Epithelial cell of proximal tubule (primary cell): ENCODE results near the gene SPC25. TPM values are rescaled to one million over a fixed set of nuclear protein-coding genes. Genes with fewer than 3 reads are reported as not detected.

ENCODE experiments used
- DNase-seq: peaks from one replicate; pipeline ENCODE4 v3.0.0-alpha.2; 2011; ENCODE audit warnings: low read depth
- H3K4me3 ChIP-seq: 2 replicates; pipeline ENCODE4 v1.5.1; 2011; ENCODE audit warnings: low read depth, mild to moderate bottlenecking, low read length
- total RNA-seq: library from RNA; depleted of rRNA; stranded (reverse); fragments of >200 nt; gene quantifications from 2 replicates; pipeline ENCODE4 v1.2.3, GENCODE V29; 2015
- TF ChIP-seq, protein P1 (sequence below): conservative IDR thresholded peaks from 2 replicates; pipeline ENCODE4 v1.5.1; 2012; ENCODE audit warnings: low read depth, mild to moderate bottlenecking, low read length

SPC25 gene
- total RNA-seq, 1 donor from 2014 or later: 39.7 TPM

DNA sequence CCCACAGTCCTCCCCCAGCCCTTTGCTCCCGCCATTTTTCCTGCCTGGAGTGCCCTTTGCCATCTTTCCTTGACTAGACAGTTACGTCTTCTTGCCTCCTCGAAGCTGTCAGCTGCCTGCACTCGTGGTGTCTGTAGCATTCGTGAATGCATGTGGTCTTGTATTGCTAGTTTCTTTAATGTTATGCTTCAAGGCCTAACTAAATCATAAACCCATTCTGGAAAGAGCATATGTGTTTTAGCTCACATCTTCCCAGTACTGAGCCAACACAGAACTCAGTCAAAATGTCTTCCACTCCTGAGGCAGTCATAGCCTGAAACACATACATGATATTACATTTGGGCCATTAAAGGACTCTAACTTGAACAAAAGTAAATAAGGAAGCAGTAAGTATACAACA lies 35.6 kb downstream of the SPC25 start:
- no peak for DNase-seq
- H3K4me3 ChIP-seq: no peak overlapping the region
- TF ChIP-seq, protein P1, sequence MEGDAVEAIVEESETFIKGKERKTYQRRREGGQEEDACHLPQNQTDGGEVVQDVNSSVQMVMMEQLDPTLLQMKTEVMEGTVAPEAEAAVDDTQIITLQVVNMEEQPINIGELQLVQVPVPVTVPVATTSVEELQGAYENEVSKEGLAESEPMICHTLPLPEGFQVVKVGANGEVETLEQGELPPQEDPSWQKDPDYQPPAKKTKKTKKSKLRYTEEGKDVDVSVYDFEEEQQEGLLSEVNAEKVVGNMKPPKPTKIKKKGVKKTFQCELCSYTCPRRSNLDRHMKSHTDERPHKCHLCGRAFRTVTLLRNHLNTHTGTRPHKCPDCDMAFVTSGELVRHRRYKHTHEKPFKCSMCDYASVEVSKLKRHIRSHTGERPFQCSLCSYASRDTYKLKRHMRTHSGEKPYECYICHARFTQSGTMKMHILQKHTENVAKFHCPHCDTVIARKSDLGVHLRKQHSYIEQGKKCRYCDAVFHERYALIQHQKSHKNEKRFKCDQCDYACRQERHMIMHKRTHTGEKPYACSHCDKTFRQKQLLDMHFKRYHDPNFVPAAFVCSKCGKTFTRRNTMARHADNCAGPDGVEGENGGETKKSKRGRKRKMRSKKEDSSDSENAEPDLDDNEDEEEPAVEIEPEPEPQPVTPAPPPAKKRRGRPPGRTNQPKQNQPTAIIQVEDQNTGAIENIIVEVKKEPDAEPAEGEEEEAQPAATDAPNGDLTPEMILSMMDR: no peak

DNA sequence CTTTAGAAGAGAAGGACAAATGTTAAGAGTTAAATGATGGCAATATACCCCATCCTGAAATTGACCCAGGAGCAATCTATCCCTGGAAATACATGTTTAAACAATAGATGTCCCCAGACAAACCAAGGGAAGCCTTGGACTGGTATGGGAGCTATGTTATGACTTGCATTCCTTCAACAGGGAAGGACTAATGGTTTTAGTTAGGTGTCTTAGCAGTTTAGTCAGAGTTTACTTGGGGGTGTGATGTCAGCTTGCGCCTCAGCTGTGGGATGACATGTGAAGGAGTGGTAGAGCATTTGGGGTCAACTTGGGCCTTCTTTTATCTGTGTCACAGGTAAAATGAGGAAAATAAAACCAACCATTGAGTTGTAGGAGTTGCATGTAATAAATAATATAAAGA lies 36.8 kb downstream of the SPC25 start:
- H3K4me3 ChIP-seq: no peak overlapping the region
- TF ChIP-seq, protein P1: no peak
- DNase-seq: no peak

DNA sequence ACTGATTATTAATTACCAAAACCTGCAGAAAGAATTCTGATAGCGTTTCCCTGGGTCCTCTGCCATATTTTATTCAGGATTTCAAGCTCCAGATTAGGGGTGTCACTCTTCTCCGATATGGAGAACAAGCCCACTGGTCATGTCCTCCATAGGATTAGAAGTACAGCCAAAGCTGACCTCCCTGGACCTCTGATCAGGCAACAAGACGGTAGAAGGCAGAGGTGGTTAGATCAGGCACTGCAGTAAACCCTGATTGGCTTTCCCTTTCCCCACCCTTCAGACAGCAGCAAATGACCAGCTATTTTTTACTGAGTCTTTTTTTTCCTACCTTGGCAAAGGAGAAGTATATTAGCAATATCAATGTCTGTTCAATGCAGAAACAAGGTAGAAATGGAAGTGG lies 37.7 kb downstream of the SPC25 start:
- no peak for DNase-seq
- no peak overlapping the region for H3K4me3 ChIP-seq
- TF ChIP-seq, protein P1: no peak

DNA sequence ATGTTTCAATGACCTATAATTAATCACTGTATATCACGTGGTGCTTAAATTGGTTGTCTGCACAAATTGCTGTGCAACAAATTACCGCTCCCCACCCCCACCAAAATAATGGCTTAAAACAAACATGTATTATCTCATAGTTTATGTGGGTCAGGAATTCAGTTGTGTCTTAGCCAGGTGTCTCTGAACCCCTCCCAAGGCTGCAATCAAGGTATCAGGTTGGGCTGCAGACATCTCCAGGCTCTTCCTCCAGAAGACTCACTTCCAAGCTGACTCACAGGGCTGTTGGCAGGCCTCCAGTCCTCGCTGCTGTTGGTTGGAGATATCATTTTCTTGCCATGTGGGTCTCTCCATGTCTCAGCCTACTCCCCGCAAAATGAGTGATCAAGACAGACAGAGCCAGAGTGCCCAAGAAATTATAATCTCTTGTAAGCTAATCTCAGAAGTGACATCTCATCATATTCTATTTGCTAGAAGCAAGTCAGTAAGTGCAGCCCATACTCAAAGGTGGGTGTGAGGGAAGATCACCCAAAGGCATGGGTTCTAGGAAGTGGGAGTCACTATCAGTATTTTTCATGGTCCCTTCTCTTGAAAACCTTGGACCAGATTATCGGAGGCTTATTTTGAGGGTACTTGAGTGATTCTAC lies 38.4 kb downstream of the SPC25 start:
- TF ChIP-seq, protein P1: no peak
- peak; percentile 3 for DNase-seq
- H3K4me3 ChIP-seq: no peak overlapping the region

DNA sequence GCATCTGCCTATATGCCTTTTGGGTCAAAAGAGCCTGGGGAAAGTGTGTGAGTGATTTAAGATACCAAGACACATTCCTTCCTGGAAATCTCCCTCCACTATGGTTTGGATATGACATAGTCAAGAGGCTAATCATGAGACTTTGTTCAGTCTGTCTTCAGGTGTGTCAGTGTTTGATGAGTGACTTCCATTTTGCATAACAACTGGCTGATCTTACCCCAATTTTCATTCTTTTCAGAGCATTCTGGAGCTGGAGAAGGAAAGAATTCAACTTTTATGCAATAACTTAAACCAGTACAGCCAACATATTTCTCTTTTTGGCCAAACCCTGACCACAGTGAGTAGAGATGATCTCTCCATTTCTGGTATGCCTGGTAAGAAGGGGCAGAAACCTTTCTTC lies 39.4 kb downstream of the SPC25 start:
- no peak overlapping the region for H3K4me3 ChIP-seq
- TF ChIP-seq, protein P1: no peak
- DNase-seq: no peak

DNA sequence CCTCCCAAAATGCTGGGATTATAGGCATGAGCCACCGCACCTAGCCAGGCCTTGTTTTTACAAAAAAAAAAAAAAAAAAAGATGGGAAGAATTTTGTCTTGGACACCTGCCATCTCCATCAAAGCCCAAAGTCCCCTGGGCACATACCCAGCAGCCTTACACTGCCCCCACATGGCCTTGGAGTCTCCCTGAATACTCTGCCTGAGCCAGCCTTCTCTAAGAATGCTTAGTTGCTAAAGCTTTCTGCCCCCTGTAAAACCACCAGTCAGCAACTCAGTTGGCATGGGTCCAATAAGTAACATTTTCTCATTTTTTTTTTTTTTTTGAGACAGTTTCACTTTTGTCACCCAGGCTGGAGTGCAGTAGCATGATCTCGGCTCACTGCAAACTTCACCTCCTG lies 40.6 kb downstream of the SPC25 start:
- TF ChIP-seq, protein P1: peak; percentile 70
- peak; percentile 7 for DNase-seq
- no peak overlapping the region for H3K4me3 ChIP-seq

DNA sequence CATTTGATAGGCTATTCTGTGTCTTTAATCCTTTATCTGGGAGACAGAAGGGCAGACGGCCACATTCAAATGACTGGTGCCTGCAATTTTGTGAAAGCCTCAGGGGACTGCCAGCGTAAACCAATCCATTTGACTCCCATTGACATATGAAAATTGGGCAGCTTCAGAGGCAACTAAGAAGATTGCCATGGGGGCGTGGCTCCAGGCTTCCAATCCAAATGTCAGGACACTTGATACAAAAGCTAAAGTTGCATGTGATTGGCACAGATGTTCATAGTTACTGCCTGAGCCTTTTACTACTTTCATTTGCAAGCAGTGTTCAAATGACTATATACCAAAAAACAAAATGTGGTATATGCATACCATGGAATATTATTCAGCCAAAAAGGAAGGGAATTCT lies 42.0 kb downstream of the SPC25 start:
- DNase-seq: no peak
- TF ChIP-seq, protein P1: no peak
- no peak overlapping the region for H3K4me3 ChIP-seq
